ACHN (cell line): ENCODE measurements around the gene PDE4D.
"Not testable (repeated sequence)": the region's sequence is repeated elsewhere in the genome, so short reads cannot be mapped to it uniquely, and the experiment has no call there.

ENCODE experiments used
- DNase-seq: peaks from one replicate; pipeline ENCODE4 v3.0.0-alpha.2; 2015
- in situ Hi-C: cut with HindIII; loops from 2 replicates; pipeline ENCODE4 v1.10.0; 2017; ENCODE audit warnings: low sequenced_read_pairs, low pct_ligation_motif_present, low pct_unique_long_range_greater_than_20kb

The PDE4D gene

GRCh38 chr5:59328709-59329296 is 564.7 kb downstream of the PDE4D start:
- in situ Hi-C loops, result no loop called here
- peak; percentile 80 for DNase-seq

- in situ Hi-C loops, result no loop called here
- peak; percentile 17 for DNase-seq
Observed at GRCh38 chr5:59327191-59327980, 566.1 kb downstream of the PDE4D start.

- DNase-seq, result no peak
- in situ Hi-C loops, result no loop called here
Observed at GRCh38 chr5:59326596-59326995, 566.9 kb downstream of the PDE4D start.

- in situ Hi-C loops, result no loop called here
- no peak for DNase-seq
Observed at GRCh38 chr5:59325070-59325469, 568.5 kb downstream of the PDE4D start.

- in situ Hi-C loops, result no loop called here
- DNase-seq, result no peak
Observed at GRCh38 chr5:59322894-59323293, 570.6 kb downstream of the PDE4D start.

GRCh38 chr5:59322058-59322457 is 571.5 kb downstream of the PDE4D start:
- in situ Hi-C loops, result no loop called here
- DNase-seq, result no peak

- in situ Hi-C loops, result no loop called here
- DNase-seq, result no peak
Observed at GRCh38 chr5:59321642-59322041, 571.9 kb downstream of the PDE4D start.

GRCh38 chr5:59320420-59320819 is 573.1 kb downstream of the PDE4D start:
- in situ Hi-C loops, result no loop called here
- no peak for DNase-seq

GRCh38 chr5:59319250-59319649 is 574.3 kb downstream of the PDE4D start:
- DNase-seq, result no peak
- in situ Hi-C loops, result no loop called here

- DNase-seq, result no peak
- in situ Hi-C loops, result no loop called here
Observed at GRCh38 chr5:59317774-59318205, 575.7 kb downstream of the PDE4D start.

- in situ Hi-C loops, result no loop called here
- no peak for DNase-seq
Observed at GRCh38 chr5:59317023-59317773, 576.3 kb downstream of the PDE4D start.

GRCh38 chr5:59312223-59312622 is 581.3 kb downstream of the PDE4D start:
- in situ Hi-C loops, result no loop called here
- no peak for DNase-seq

GRCh38 chr5:59308685-59309084 is 584.8 kb downstream of the PDE4D start:
- DNase-seq, in situ Hi-C loops: not testable (repeated sequence)

- DNase-seq, in situ Hi-C loops: not testable (repeated sequence)
Observed at GRCh38 chr5:59303289-59303716, 590.2 kb downstream of the PDE4D start.

- in situ Hi-C loops, DNase-seq: not testable (repeated sequence)
Observed at GRCh38 chr5:59302509-59302908, 591.0 kb downstream of the PDE4D start.

- no peak for DNase-seq
- in situ Hi-C loops, result no loop called here
Observed at GRCh38 chr5:59301727-59302126, 591.8 kb downstream of the PDE4D start.

- no peak for DNase-seq
- in situ Hi-C loops, result no loop called here
Observed at GRCh38 chr5:59300930-59301329, 592.6 kb downstream of the PDE4D start.

- peak; percentile 6 for DNase-seq
Observed at GRCh38 chr5:59299006-59299405, 594.5 kb downstream of the PDE4D start.

More at GRCh38 chr5:59299006-59299405, 594.5 kb downstream of the PDE4D start:
- in situ Hi-C loops, result no loop called here
